Esophagus muscularis mucosa (tissue), 4 donors: ENCODE results near the gene PIBF1. TPM values are rescaled to one million over a fixed set of nuclear protein-coding genes. Genes with fewer than 3 reads are reported as not detected.
"Not testable (repeated sequence)": the region's sequence is repeated elsewhere in the genome, so short reads cannot be mapped to it uniquely, and the experiment has no call there.

Experiments
- DNase-seq: peaks from one replicate; pipeline ENCODE4 v3.0.0-alpha.2; 2017; ENCODE audit errors: extremely low spot score
- H3K27ac ChIP-seq, 4 donors: fragments of 200-600 bp; sonication (generic); replicated peaks in 1 of 4; 1 replicate in 3 of 4; 2 replicates in 1 of 4; pipeline ENCODE4 v1.5.1; 2016 to 2019; ENCODE audit warnings: mild to moderate bottlenecking in 1 of 4
- H3K27me3 ChIP-seq, 4 donors: fragments of 200-600 bp; sonication (generic); one replicate each; pipeline versions ENCODE4 v1.5.1 to v1.6.0; 2016 to 2019
- H3K36me3 ChIP-seq, 4 donors: fragments of 200-600 bp; sonication (generic); one replicate each; pipeline ENCODE4 v1.5.1; 2016 to 2019
- H3K4me1 ChIP-seq, 4 donors: fragments of 200-600 bp; sonication (generic); one replicate each; pipeline ENCODE4 v1.5.1; 2016 to 2019
- H3K4me3 ChIP-seq, 4 donors: fragments of 200-600 bp; sonication (generic); 1 replicate in 2 of 4; 2 replicates in 2 of 4; pipeline ENCODE4 v1.5.1; 2016 to 2019; ENCODE audit warnings: mild to moderate bottlenecking in 4 of 4, moderate library complexity in 1 of 4
- H3K9me3 ChIP-seq, 4 donors: fragments of 200-600 bp; sonication (generic); 1 replicate in 3 of 4; 2 replicates in 1 of 4; pipeline ENCODE4 v1.5.1; 2016 to 2019
- CTCF ChIP-seq, 3 experiments: fragments of 200-600 bp in 2 of 3; fragments of 450-650 bp in 1 of 3; sonication (generic) in 2 of 3; IDR thresholded peaks; one replicate each; pipeline ENCODE4 v1.5.1; 2017 to 2019; ENCODE audit warnings: antibody characterized with exemption in 3 of 3, mild to moderate bottlenecking in 2 of 3, moderate library complexity in 1 of 3
- EP300 ChIP-seq: sonication (generic); formaldehyde crosslinking; IDR thresholded peaks from one replicate; pipeline ENCODE4 v1.6.1; 2017; ENCODE audit warnings: antibody characterized with exemption
- POLR2A ChIP-seq: fragments of 450-650 bp; IDR thresholded peaks from one replicate; pipeline ENCODE4 v1.6.1; 2017; ENCODE audit warnings: antibody characterized with exemption, moderate library complexity, mild to moderate bottlenecking, low read depth
- POLR2AphosphoS5 ChIP-seq, 2 donors: sonication (generic); formaldehyde crosslinking; IDR thresholded peaks; one replicate each; pipeline ENCODE4 v1.6.1; 2017; ENCODE audit warnings: antibody characterized with exemption in 2 of 2
- WGBS: methylation state at CpG from one replicate; pipeline ENCODE4 v1.1.5; 2018; 5-methylcytosine and 5-hydroxymethylcytosine counted together
- intact Hi-C: fragments of 100-400 bp; cut with DNase I; formaldehyde crosslinking; loops from one replicate; pipeline ENCODE4 v1.15.1; 2023
- total RNA-seq, 4 donors: library from RNA; depleted of rRNA; stranded (reverse); fragments of >200 nt; gene quantifications; one replicate each; pipeline versions ENCODE4 v1.1.0 to v1.2.1, GENCODE V29; 2016

Gene PIBF1
- total RNA-seq, 4 donors from 2014 or later = 9.9 to 18.9 (median 13.3) TPM

GRCh38 chr13:72798817-72799216 is 16.9 kb downstream of the PIBF1 start:
- intact Hi-C loops = no loop called here
- Histone ChIP-seq H3K27me3 (no peaks in the 10 kb centered on the region), H3K36me3 (peaks cover 14 to 62% (median 46%) of the 10 kb centered on the region in 4 donors), H3K9me3 (no peaks in the 10 kb centered on the region), H3K27ac (no peak overlapping the region), H3K4me1 (no peaks in the 10 kb centered on the region), H3K4me3 (no peak overlapping the region)
- WGBS = 66% methylated on average over 3 of the region's 3 CpGs
- TF ChIP-seq POLR2A = no peak
- no peak for TF ChIP-seq EP300
- no peak for TF ChIP-seq POLR2AphosphoS5 (IDR thresholded peaks at IDR 0.05)
- no peak for TF ChIP-seq CTCF (IDR thresholded peaks at IDR 0.05)
- no peak for DNase-seq

- H3K4me3 ChIP-seq = no peak overlapping the region
- H3K4me1 ChIP-seq = no peaks in the 10 kb centered on the region
- H3K9me3 ChIP-seq = no peaks in the 10 kb centered on the region
- DNase-seq = no peak
- H3K36me3 ChIP-seq = peaks cover 0 to 42% (median 18%) of the 10 kb centered on the region in 4 donors
- WGBS = 90% methylated on average over 1 of the region's 1 CpG
- TF ChIP-seq POLR2AphosphoS5 (IDR thresholded peaks at IDR 0.05) (no peak), EP300 (no peak), CTCF (IDR thresholded peaks at IDR 0.05) (no peak), POLR2A (no peak)
- H3K27ac ChIP-seq = no peak overlapping the region
- intact Hi-C loops = loop anchor here (10.0 kb wide), 1 partner anchor 910 kb away; no protein-coding TSS in a partner anchor
- H3K27me3 ChIP-seq = no peaks in the 10 kb centered on the region
These were observed 22.4 kb downstream of the PIBF1 start for GRCh38 chr13:72804301-72804700.

GRCh38 chr13:72805676-72806346 is 23.9 kb downstream of the PIBF1 start:
- WGBS = 100% methylated on average over 1 of the region's 1 CpG
- DNase-seq = no peak
- H3K27ac ChIP-seq = no peak overlapping the region
- intact Hi-C loops = loop anchor here (10.0 kb wide), 1 partner anchor 909 kb away; no protein-coding TSS in a partner anchor
- no peaks in the 10 kb centered on the region for H3K27me3 ChIP-seq
- H3K9me3 ChIP-seq = no peaks in the 10 kb centered on the region
- no peaks in the 10 kb centered on the region for H3K4me1 ChIP-seq
- H3K4me3 ChIP-seq = no peak overlapping the region
- peaks cover 0 to 34% (median 9%) of the 10 kb centered on the region in 4 donors for H3K36me3 ChIP-seq
- TF ChIP-seq POLR2A (no peak), EP300 (no peak), POLR2AphosphoS5 (IDR thresholded peaks at IDR 0.05) (no peak), CTCF (IDR thresholded peaks at IDR 0.05) (no peak)

GRCh38 chr13:72806514-72806913 is 24.6 kb downstream of the PIBF1 start:
- not testable (repeated sequence) for H3K9me3 ChIP-seq, H3K27me3 ChIP-seq, H3K4me3 ChIP-seq, H3K4me1 ChIP-seq, DNase-seq, H3K27ac ChIP-seq
- peaks cover 0 to 39% (median 9%) of the 10 kb centered on the region in 4 donors for H3K36me3 ChIP-seq
- 100% methylated on average over 1 of the region's 1 CpG for WGBS
- intact Hi-C loops = loop anchor here (10.0 kb wide), 1 partner anchor 908 kb away; no protein-coding TSS in a partner anchor

- H3K27me3 ChIP-seq = no peaks in the 10 kb centered on the region
- H3K36me3 ChIP-seq = peaks cover 0 to 54% (median 13%) of the 10 kb centered on the region in 4 donors
- H3K27ac ChIP-seq = no peak overlapping the region
- no peak for DNase-seq
- no peaks in the 10 kb centered on the region for H3K9me3 ChIP-seq
- no peak overlapping the region for H3K4me3 ChIP-seq
- H3K4me1 ChIP-seq = no peaks in the 10 kb centered on the region
- intact Hi-C loops = loop anchor here (10.0 kb wide), 1 partner anchor 906 kb away; no protein-coding TSS in a partner anchor
- TF ChIP-seq CTCF (IDR thresholded peaks at IDR 0.05) (peak; percentile 28 to 59 (median 50)), EP300 (no peak), POLR2AphosphoS5 (IDR thresholded peaks at IDR 0.05) (no peak)
- WGBS = 16% methylated on average over 1 of the region's 1 CpG
These were observed 27.1 kb downstream of the PIBF1 start for GRCh38 chr13:72808917-72809500.
